Testis (tissue), 3 donors: Measurements from ENCODE around the gene TAGLN2. TPM values are rescaled to one million over a fixed set of nuclear protein-coding genes. Genes with fewer than 3 reads are reported as not detected.

Experiments used
- DNase-seq: peaks from one replicate; pipeline ENCODE4 v3.0.0-alpha.2; 2019
- H3K27ac ChIP-seq, 2 donors: fragments of 200-600 bp; sonication (generic); one replicate each; pipeline ENCODE4 v1.5.1; 2019
- H3K27me3 ChIP-seq: fragments of 200-600 bp; sonication (generic); one replicate; pipeline ENCODE4 v1.5.1; 2019
- H3K36me3 ChIP-seq: fragments of 200-600 bp; sonication (generic); one replicate; pipeline ENCODE4 v1.5.1; 2017; ENCODE audit warnings: low read depth; ENCODE audit errors: missing control alignments
- H3K4me1 ChIP-seq: fragments of 200-600 bp; sonication (generic); one replicate; pipeline ENCODE4 v1.5.1; 2019
- H3K4me3 ChIP-seq, 2 donors: fragments of 200-600 bp; sonication (generic); one replicate each; pipeline ENCODE4 v1.5.1; 2017 to 2019
- H3K9me3 ChIP-seq: fragments of 200-600 bp; sonication (generic); one replicate; pipeline ENCODE4 v1.5.1; 2017
- POLR2A ChIP-seq: fragments of 450-650 bp; IDR thresholded peaks from one replicate; pipeline ENCODE4 v1.6.1; 2017; ENCODE audit warnings: antibody characterized with exemption, mild to moderate bottlenecking, moderate library complexity
- WGBS, 2 donors: methylation state at CpG; one replicate each; pipeline ENCODE4 v1.1.5; 2018; 5-methylcytosine and 5-hydroxymethylcytosine counted together
- intact Hi-C: fragments of 100-400 bp; cut with DNase I; formaldehyde crosslinking; loops from one replicate; pipeline ENCODE4 v1.15.1; 2023; ENCODE audit warnings: low total_unique reads
- polyA plus RNA-seq: library from polyadenylated mRNA; stranded (reverse); fragments of 350-450 nt; fragmentation: Illumina TruSeq; extraction: RNeasy Lipid Tissue Mini Kit (QIAGEN cat#74804); gene quantifications from one replicate; pipeline ENCODE4 v1.2.3, GENCODE V29; 2014; ENCODE audit warnings: low read depth, low replicate concordance; ENCODE audit not compliant: insufficient read depth
- total RNA-seq, 2 donors: library from RNA; depleted of rRNA; stranded (reverse); fragments of >200 nt; gene quantifications; one replicate each; pipeline ENCODE4 v1.2.3, GENCODE V29; 2016
- TF ChIP-seq, protein P1 (sequence below), 3 experiments: fragments of 450-650 bp in 2 of 3; fragments of 200-600 bp in 1 of 3; sonication (generic) in 1 of 3; IDR thresholded peaks; one replicate each; pipeline ENCODE4 v1.5.1; 2016 to 2019; ENCODE audit warnings: antibody characterized with exemption in 3 of 3, mild to moderate bottlenecking in 2 of 3, moderate library complexity in 1 of 3

The TAGLN2 gene
- total and polyA plus RNA-seq, 3 donors from 2014 or later: 204 to 389 (median 305) TPM

- intact Hi-C loops: no loop called here
- no peak for DNase-seq
- 61 to 66% methylated on average over 2 of the region's 2 CpGs for WGBS, 2 donors
Measured at GRCh38 chr1:159951016-159951415, 25.7 kb upstream of the TAGLN2 start.

GRCh38 chr1:159949981-159950381, 24.7 kb upstream of the TAGLN2 start:
- intact Hi-C loops: no loop called here
- TF ChIP-seq, protein P1, sequence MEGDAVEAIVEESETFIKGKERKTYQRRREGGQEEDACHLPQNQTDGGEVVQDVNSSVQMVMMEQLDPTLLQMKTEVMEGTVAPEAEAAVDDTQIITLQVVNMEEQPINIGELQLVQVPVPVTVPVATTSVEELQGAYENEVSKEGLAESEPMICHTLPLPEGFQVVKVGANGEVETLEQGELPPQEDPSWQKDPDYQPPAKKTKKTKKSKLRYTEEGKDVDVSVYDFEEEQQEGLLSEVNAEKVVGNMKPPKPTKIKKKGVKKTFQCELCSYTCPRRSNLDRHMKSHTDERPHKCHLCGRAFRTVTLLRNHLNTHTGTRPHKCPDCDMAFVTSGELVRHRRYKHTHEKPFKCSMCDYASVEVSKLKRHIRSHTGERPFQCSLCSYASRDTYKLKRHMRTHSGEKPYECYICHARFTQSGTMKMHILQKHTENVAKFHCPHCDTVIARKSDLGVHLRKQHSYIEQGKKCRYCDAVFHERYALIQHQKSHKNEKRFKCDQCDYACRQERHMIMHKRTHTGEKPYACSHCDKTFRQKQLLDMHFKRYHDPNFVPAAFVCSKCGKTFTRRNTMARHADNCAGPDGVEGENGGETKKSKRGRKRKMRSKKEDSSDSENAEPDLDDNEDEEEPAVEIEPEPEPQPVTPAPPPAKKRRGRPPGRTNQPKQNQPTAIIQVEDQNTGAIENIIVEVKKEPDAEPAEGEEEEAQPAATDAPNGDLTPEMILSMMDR (IDR thresholded peaks at IDR 0.05): no peak
- no peak for TF ChIP-seq POLR2A
- 89 to 94% methylated on average over 4 of the region's 4 CpGs for WGBS, 2 donors

More at GRCh38 chr1:159951016-159951415, 25.7 kb upstream of the TAGLN2 start:
- Histone ChIP-seq H3K4me1 (no peaks in the 10 kb centered on the region), H3K27me3 (no peaks in the 10 kb centered on the region), H3K27ac (no peak overlapping the region), H3K36me3 (no peaks in the 10 kb centered on the region), H3K4me3 (no peak overlapping the region), H3K9me3 (no peaks in the 10 kb centered on the region)
- TF ChIP-seq POLR2A: no peak
- TF ChIP-seq, protein P1 (IDR thresholded peaks at IDR 0.05): no peak

GRCh38 chr1:159949123-159949522, 23.8 kb upstream of the TAGLN2 start:
- Histone ChIP-seq H3K27me3 (no peaks in the 10 kb centered on the region), H3K9me3 (no peaks in the 10 kb centered on the region), H3K36me3 (no peaks in the 10 kb centered on the region), H3K4me1 (peaks cover 12% of the 10 kb centered on the region), H3K27ac (no peak overlapping the region), H3K4me3 (no peak overlapping the region)
- 79 to 82% methylated on average over 6 of the region's 6 CpGs for WGBS, 2 donors
- no peak for TF ChIP-seq POLR2A
- TF ChIP-seq, protein P1 (IDR thresholded peaks at IDR 0.05): no peak
- DNase-seq: no peak
- intact Hi-C loops: no loop called here

More at GRCh38 chr1:159949981-159950381, 24.7 kb upstream of the TAGLN2 start:
- Histone ChIP-seq H3K4me1 (peaks cover 9% of the 10 kb centered on the region), H3K36me3 (no peaks in the 10 kb centered on the region), H3K27ac (no peak overlapping the region), H3K4me3 (no peak overlapping the region), H3K9me3 (no peaks in the 10 kb centered on the region), H3K27me3 (no peaks in the 10 kb centered on the region)
- DNase-seq: no peak

DNA sequence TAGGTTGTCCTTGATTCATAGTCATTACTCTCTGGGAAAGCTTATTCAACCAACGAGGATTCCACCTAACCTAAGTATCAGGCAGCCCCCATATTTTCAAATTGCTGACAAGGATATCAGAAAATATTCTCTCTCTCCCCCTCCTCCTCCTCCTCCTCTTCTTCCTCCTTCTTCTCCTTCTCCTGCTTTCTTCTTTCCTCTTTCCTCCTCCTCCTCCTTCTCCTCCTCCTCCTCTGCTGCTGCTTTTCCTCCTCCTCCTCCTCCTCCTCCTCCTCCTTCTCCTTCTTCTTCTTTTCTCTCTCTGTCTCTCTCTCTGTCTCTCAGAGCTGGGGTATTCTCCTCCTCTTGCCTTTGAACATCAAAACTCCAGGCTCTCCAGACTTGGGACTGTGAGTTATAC, 22.6 kb upstream of the TAGLN2 start:
- Histone ChIP-seq H3K4me3 (no peak overlapping the region), H3K36me3 (no peaks in the 10 kb centered on the region), H3K4me1 (peaks cover 12% of the 10 kb centered on the region), H3K27ac (no peak overlapping the region), H3K9me3 (no peaks in the 10 kb centered on the region), H3K27me3 (no peaks in the 10 kb centered on the region)
- TF ChIP-seq, protein P1 (IDR thresholded peaks at IDR 0.05): no peak
- TF ChIP-seq POLR2A: no peak
- no peak for DNase-seq
- intact Hi-C loops: no loop called here
- 48 to 69% methylated on average over 1 of the region's 1 CpG for WGBS, 2 donors
